H9 (cell line): Measurements from ENCODE around the gene NECTIN1. TPM values are rescaled to one million over a fixed set of nuclear protein-coding genes. Genes with fewer than 3 reads are reported as not detected.

Experiments
- DNase-seq: peaks from one replicate; pipeline ENCODE4 v3.0.0-alpha.2; 2017
- H2AFZ ChIP-seq: one replicate; pipeline ENCODE4 v1.6.1; 2013; ENCODE audit warnings: mild to moderate bottlenecking, low read length, control low read depth, moderate library complexity
- H2AK5ac ChIP-seq: 2 replicates; pipeline ENCODE4 v1.6.1; 2013; ENCODE audit warnings: low read length, control low read depth, mixed read lengths; ENCODE audit not compliant: insufficient read length
- H2BK120ac ChIP-seq: one replicate; pipeline ENCODE4 v1.6.1; 2013; ENCODE audit warnings: low read depth, mild to moderate bottlenecking, low read length, control low read depth, inconsistent platforms; ENCODE audit not compliant: poor library complexity, severe bottlenecking
- H2BK12ac ChIP-seq: 2 replicates; pipeline ENCODE4 v1.6.1; 2013; ENCODE audit warnings: low read length, control low read depth, mixed read lengths, low read depth; ENCODE audit not compliant: insufficient read length
- H2BK15ac ChIP-seq: 2 replicates; pipeline ENCODE4 v1.6.1; 2013; ENCODE audit warnings: low read depth, low read length, control low read depth
- H2BK20ac ChIP-seq: one replicate; pipeline ENCODE4 v1.6.1; 2013; ENCODE audit warnings: low read depth, mild to moderate bottlenecking, low read length, control low read depth, inconsistent platforms; ENCODE audit not compliant: poor library complexity, severe bottlenecking
- H2BK5ac ChIP-seq: 2 replicates; pipeline ENCODE4 v1.6.1; 2013; ENCODE audit warnings: low read length, control low read depth, mixed read lengths; ENCODE audit not compliant: insufficient read length
- H3K14ac ChIP-seq: 2 replicates; pipeline ENCODE4 v1.6.1; 2013; ENCODE audit warnings: low read length, control low read depth; ENCODE audit not compliant: insufficient read depth
- H3K18ac ChIP-seq: 2 replicates; pipeline ENCODE4 v1.6.1; 2013; ENCODE audit warnings: low read depth, mild to moderate bottlenecking, mixed read lengths, low read length, control low read depth; ENCODE audit not compliant: insufficient read length
- H3K23ac ChIP-seq: 2 replicates; pipeline ENCODE4 v1.6.1; 2013; ENCODE audit warnings: low read length, control low read depth, mixed read lengths, low read depth; ENCODE audit not compliant: insufficient read length
- H3K23me2 ChIP-seq: 2 replicates; pipeline ENCODE4 v1.6.1; 2013; ENCODE audit warnings: low read depth, mild to moderate bottlenecking, mixed read lengths, low read length, control low read depth; ENCODE audit not compliant: insufficient read length, poor library complexity, severe bottlenecking
- H3K27ac ChIP-seq: 2 replicates; pipeline ENCODE4 v1.5.1; 2013; ENCODE audit warnings: low read length, control low read depth, mixed read lengths, low read depth; ENCODE audit not compliant: insufficient read length
- H3K27me3 ChIP-seq: 2 replicates; pipeline ENCODE4 v1.6.1; 2013; ENCODE audit warnings: low read length, control low read depth, inconsistent platforms; ENCODE audit not compliant: insufficient read depth
- H3K4ac ChIP-seq: 2 replicates; pipeline ENCODE4 v1.6.1; 2013; ENCODE audit warnings: low read depth, mild to moderate bottlenecking, control low read depth, inconsistent platforms, low read length, moderate library complexity
- H3K4me1 ChIP-seq: 2 replicates; pipeline ENCODE4 v1.6.1; 2013; ENCODE audit warnings: low read length, control low read depth, inconsistent platforms; ENCODE audit not compliant: insufficient read depth
- H3K4me2 ChIP-seq: 2 replicates; pipeline ENCODE4 v1.6.1; 2013; ENCODE audit warnings: low read length, control low read depth, mixed read lengths; ENCODE audit not compliant: insufficient read length, insufficient read depth
- H3K56ac ChIP-seq: 2 replicates; pipeline ENCODE4 v1.6.1; 2013; ENCODE audit warnings: low read depth, mild to moderate bottlenecking, mixed read lengths, low read length, control low read depth; ENCODE audit not compliant: insufficient read length
- H3K79me1 ChIP-seq: 2 replicates; pipeline ENCODE4 v1.6.1; 2013; ENCODE audit warnings: low read depth, mild to moderate bottlenecking, moderate library complexity, low read length, control low read depth, inconsistent platforms; ENCODE audit not compliant: insufficient read depth, poor library complexity, severe bottlenecking
- H3K79me2 ChIP-seq: 2 replicates; pipeline ENCODE4 v1.6.1; 2013; ENCODE audit warnings: low read length, control low read depth, inconsistent platforms; ENCODE audit not compliant: insufficient read depth
- H3K9ac ChIP-seq: 2 replicates; pipeline ENCODE4 v1.6.1; 2013; ENCODE audit warnings: low read length, control low read depth, mixed read lengths; ENCODE audit not compliant: insufficient read length; ENCODE audit errors: extremely low read depth
- H3K9me3 ChIP-seq: one replicate; pipeline ENCODE4 v1.6.1; 2013; ENCODE audit warnings: low read depth, low read length, inconsistent platforms; ENCODE audit not compliant: control insufficient read depth
- H3T11ph ChIP-seq: one replicate; pipeline ENCODE4 v1.6.1; 2013; ENCODE audit warnings: mild to moderate bottlenecking, low read length, control low read depth, inconsistent platforms
- H4K20me1 ChIP-seq: one replicate; pipeline ENCODE4 v1.6.1; 2013; ENCODE audit not compliant: control insufficient read depth, insufficient read length, insufficient read depth
- H4K5ac ChIP-seq: 2 replicates; pipeline ENCODE4 v1.6.1; 2013; ENCODE audit warnings: low read depth, mild to moderate bottlenecking, mixed read lengths, low read length, control low read depth; ENCODE audit not compliant: insufficient read length
- H4K8ac ChIP-seq: replicated peaks from 2 replicates; pipeline ENCODE4 v1.6.1; 2013; ENCODE audit warnings: low read length, control low read depth, mixed read lengths, low read depth; ENCODE audit not compliant: insufficient read length
- H4K91ac ChIP-seq: 2 replicates; pipeline ENCODE4 v1.6.1; 2013; ENCODE audit warnings: low read depth, mild to moderate bottlenecking, moderate library complexity, mixed read lengths, low read length, control low read depth; ENCODE audit not compliant: insufficient read length
- H3K27ac Mint-ChIP-seq, 3 experiments: 2 replicates in 2 of 3; 3 replicates in 1 of 3; pipeline ENCODE4 v1.8.0; 2020 to 2021; ENCODE audit warnings: mixed read lengths in 3 of 3, mild to moderate bottlenecking in 1 of 3, moderate library complexity in 1 of 3
- H3K27me3 Mint-ChIP-seq: 2 replicates; pipeline ENCODE4 v1.8.0; 2021; ENCODE audit warnings: low read depth, mild to moderate bottlenecking, moderate library complexity, mixed read lengths
- H3K36me3 Mint-ChIP-seq, 3 experiments: 2 replicates in 2 of 3; 3 replicates in 1 of 3; pipeline ENCODE4 v1.8.0; 2020 to 2021; ENCODE audit warnings: low read depth in 3 of 3, mixed read lengths in 3 of 3; ENCODE audit not compliant: insufficient read depth in 1 of 3
- H3K4me1 Mint-ChIP-seq, 2 experiments: 2 replicates each; pipeline ENCODE4 v1.8.0; 2020; ENCODE audit warnings: mixed read lengths in 2 of 2
- H3K4me3 Mint-ChIP-seq, 2 experiments: 2 replicates in 1 of 2; 3 replicates in 1 of 2; pipeline ENCODE4 v1.8.0; 2020 to 2021; ENCODE audit warnings: mild to moderate bottlenecking in 2 of 2, mixed read lengths in 2 of 2, moderate library complexity in 1 of 2
- H3K9me3 Mint-ChIP-seq, 2 experiments: 2 replicates in 1 of 2; 3 replicates in 1 of 2; pipeline ENCODE4 v1.8.0; 2020; ENCODE audit warnings: mild to moderate bottlenecking in 2 of 2, mixed read lengths in 2 of 2, moderate library complexity in 1 of 2
- CTCF ChIP-seq: fragments of 200-600 bp; sonication (generic); conservative IDR thresholded peaks from 3 replicates; pipeline ENCODE4 v1.8.0; 2021; ENCODE audit warnings: antibody characterized with exemption, mild to moderate bottlenecking
- WGBS: extraction: QIAGEN DNeasy Blood & Tissue Kit; methylation state at CpG from one replicate; pipeline ENCODE4 v1.1.7; 2013; ENCODE audit warnings: missing lambda C conversion rate, low lambda C conversion rate, mixed read lengths; ENCODE audit not compliant: insufficient read length; ENCODE audit errors: extremely low coverage; 5-methylcytosine and 5-hydroxymethylcytosine counted together
- total RNA-seq: library from RNA; stranded (reverse); gene quantifications from 2 replicates; pipeline ENCODE4 v1.2.1, GENCODE V29; 2021

NECTIN1 gene
- total RNA-seq, 1 experiment from 2014 or later = 113 TPM

- H3K79me1 ChIP-seq = peaks cover 8% of the 10 kb centered on the region
- Mint-ChIP-seq H3K27me3 (no peaks in the 10 kb centered on the region), H3K4me3 (no peak overlapping the region), H3K9me3 (no peaks in the 10 kb centered on the region; a peak in 1 of 5 replicates), H3K4me1 (peaks cover 62 to 63% of the 10 kb centered on the region in 2 experiments), H3K36me3 (no peaks in the 10 kb centered on the region; a peak in 1 of 7 replicates), H3K27ac (peak overlapping the region in 1 of 3 experiments; percentile 16; a peak in 2 of 7 replicates)
- no peak overlapping the region for H3K9ac ChIP-seq
- H3K18ac ChIP-seq = no peak overlapping the region
- peaks cover 2% of the 10 kb centered on the region for H4K20me1 ChIP-seq
- H2BK120ac ChIP-seq = no peak overlapping the region
- no peak overlapping the region for H3K27ac ChIP-seq
- H3K14ac ChIP-seq = no peak overlapping the region
- no peak for DNase-seq
- no peaks in the 10 kb centered on the region for H3K27me3 ChIP-seq
- H4K8ac ChIP-seq = no peak overlapping the region
- no peak overlapping the region for H2AFZ ChIP-seq
- H3K9me3 ChIP-seq = no peaks in the 10 kb centered on the region
- no CpG with 5 or more reads among the region's 3 CpGs for WGBS
- H3K4me1 ChIP-seq = peaks cover 20% of the 10 kb centered on the region
- no peak overlapping the region for H2BK15ac ChIP-seq
- H3K4me2 ChIP-seq = no peak overlapping the region
- H3K56ac ChIP-seq = no peak overlapping the region
- no peak overlapping the region for H3K23ac ChIP-seq
- H2AK5ac ChIP-seq = no peak overlapping the region
- no peak overlapping the region for H2BK20ac ChIP-seq
- H4K5ac ChIP-seq = no peak overlapping the region
- H3T11ph ChIP-seq = no peak overlapping the region
- H2BK5ac ChIP-seq = no peak overlapping the region
- no peaks in the 10 kb centered on the region for H3K23me2 ChIP-seq
- TF ChIP-seq CTCF = no peak
- H4K91ac ChIP-seq = no peak overlapping the region
- no peak overlapping the region for H3K4ac ChIP-seq
- H2BK12ac ChIP-seq = no peak overlapping the region
- H3K79me2 ChIP-seq = peaks cover 7% of the 10 kb centered on the region; the same call in 1 of the 2 replicates
Measured at GRCh38 chr11:119697445-119697844, 31.6 kb downstream of the NECTIN1 start.
